ENCODE results near the gene GRK2. TPM values are rescaled to one million over a fixed set of nuclear protein-coding genes. Genes with fewer than 3 reads are reported as not detected.
A peak's percentile ranks its signal among the peaks of the same experiment; 100 is the strongest.

The GRK2 gene
- total RNA-seq, 1 donor from 2014 or later, result 101 TPM

DNA sequence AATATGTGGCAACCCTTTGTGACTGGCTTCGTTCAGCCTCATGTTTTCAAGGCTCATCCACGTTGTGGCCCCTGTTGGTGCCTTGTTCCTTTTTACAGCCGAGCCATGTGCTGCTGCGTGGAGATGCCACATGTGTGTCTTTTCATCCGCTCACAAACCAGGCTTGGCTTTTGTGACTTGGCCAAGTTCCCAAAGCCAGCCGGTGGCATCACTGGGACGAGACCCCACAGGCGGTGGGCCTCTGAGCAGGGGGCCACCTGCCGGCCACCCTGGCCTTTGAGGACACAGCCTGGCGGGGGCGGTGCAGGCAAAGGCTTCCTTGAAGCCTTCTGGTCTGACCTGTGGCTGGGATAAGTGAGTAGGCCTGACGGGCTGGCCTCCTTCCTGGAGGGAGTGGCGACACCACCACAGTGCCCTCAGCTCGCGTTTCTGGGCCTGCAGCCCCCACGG is 10.5 kb downstream of the GRK2 start:
- peak overlapping the region; percentile 45 for H3K4me3 ChIP-seq

GRCh38 chr11:67277231-67277961 is 11.1 kb downstream of the GRK2 start:
- peaks cover 95% of the 10 kb centered on the region for H3K4me1 ChIP-seq
- H3K4me3 ChIP-seq, result peak overlapping the region; percentile 45
- DNase-seq, result peak; percentile 97
- ATAC-seq, result peak; percentile 90 to 92
- peaks cover 42% of the 10 kb centered on the region for H3K36me3 ChIP-seq
- H3K27ac ChIP-seq, result peak overlapping the region; percentile 93
- no peaks in the 10 kb centered on the region for H3K27me3 ChIP-seq (ENCODE audit: low read depth)
- intact Hi-C loops (cut with DNase I), result no loop called here
- no peaks in the 10 kb centered on the region for H3K9me3 ChIP-seq
- TF ChIP-seq, protein P1, sequence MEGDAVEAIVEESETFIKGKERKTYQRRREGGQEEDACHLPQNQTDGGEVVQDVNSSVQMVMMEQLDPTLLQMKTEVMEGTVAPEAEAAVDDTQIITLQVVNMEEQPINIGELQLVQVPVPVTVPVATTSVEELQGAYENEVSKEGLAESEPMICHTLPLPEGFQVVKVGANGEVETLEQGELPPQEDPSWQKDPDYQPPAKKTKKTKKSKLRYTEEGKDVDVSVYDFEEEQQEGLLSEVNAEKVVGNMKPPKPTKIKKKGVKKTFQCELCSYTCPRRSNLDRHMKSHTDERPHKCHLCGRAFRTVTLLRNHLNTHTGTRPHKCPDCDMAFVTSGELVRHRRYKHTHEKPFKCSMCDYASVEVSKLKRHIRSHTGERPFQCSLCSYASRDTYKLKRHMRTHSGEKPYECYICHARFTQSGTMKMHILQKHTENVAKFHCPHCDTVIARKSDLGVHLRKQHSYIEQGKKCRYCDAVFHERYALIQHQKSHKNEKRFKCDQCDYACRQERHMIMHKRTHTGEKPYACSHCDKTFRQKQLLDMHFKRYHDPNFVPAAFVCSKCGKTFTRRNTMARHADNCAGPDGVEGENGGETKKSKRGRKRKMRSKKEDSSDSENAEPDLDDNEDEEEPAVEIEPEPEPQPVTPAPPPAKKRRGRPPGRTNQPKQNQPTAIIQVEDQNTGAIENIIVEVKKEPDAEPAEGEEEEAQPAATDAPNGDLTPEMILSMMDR (IDR thresholded peaks at IDR 0.05), result no peak

More for the DNA sequence above, 10.5 kb downstream of the GRK2 start:
- H3K9me3 ChIP-seq, result no peaks in the 10 kb centered on the region
- H3K27me3 ChIP-seq (ENCODE audit: low read depth), result no peaks in the 10 kb centered on the region
- ATAC-seq (peak; percentile 47 to 49), DNase-seq (peak; percentile 73)
- peaks cover 99% of the 10 kb centered on the region for H3K4me1 ChIP-seq
- peak overlapping the region; percentile 93 for H3K27ac ChIP-seq
- intact Hi-C loops (cut with DNase I), result no loop called here
- TF ChIP-seq, protein P1 (IDR thresholded peaks at IDR 0.05), result peak; percentile 33
- peaks cover 36% of the 10 kb centered on the region for H3K36me3 ChIP-seq

DNA sequence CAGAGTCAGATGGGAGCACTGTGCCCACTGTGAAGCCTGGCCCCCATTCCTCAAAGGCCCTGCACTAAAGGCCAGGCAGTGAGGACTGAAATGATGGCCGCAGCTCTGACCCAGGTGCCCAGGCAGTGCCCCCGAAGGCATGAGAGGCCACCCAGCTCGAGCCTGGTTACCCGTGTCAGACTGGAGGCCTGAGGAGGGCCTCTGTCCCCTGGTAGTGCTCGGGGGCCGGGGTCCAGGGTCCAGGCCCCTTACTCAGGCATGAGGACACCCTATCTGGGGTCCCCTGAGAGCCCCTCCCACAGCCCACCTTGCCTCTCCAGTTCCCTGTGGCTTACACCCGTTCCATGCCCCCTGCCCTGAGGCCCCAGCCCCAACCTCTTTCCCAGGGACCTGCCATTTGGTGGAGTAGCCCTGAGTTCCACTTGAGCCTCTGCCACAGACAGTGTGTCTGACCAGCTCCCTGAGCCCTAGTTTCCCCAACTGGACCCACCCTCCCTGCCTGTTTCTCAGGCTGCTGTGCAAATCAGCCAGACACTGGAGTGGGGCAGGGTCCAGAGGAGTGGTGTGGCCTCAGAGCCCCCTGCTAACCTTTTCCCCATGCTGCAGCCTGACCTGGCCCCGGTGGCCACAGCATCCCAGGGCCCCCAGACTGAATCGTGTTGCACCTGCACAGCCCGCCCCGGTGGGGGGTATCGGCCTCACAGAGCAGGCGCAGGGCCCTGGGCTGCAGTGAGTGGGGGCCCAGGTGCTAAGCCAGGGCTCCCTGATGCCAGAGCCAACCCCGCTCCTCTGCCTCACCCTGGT is 12.1 kb downstream of the GRK2 start:
- peak; percentile 42 for DNase-seq
- TF ChIP-seq, protein P1 (IDR thresholded peaks at IDR 0.05), result no peak
- no peaks in the 10 kb centered on the region for H3K9me3 ChIP-seq
- no peak for ATAC-seq
- no peaks in the 10 kb centered on the region for H3K27me3 ChIP-seq (ENCODE audit: low read depth)
- peaks cover 95% of the 10 kb centered on the region for H3K4me1 ChIP-seq
- peak overlapping the region; percentile 45 for H3K4me3 ChIP-seq
- intact Hi-C loops (cut with DNase I), result no loop called here
- peak overlapping the region; percentile 93 for H3K27ac ChIP-seq
- peaks cover 52% of the 10 kb centered on the region for H3K36me3 ChIP-seq

DNA sequence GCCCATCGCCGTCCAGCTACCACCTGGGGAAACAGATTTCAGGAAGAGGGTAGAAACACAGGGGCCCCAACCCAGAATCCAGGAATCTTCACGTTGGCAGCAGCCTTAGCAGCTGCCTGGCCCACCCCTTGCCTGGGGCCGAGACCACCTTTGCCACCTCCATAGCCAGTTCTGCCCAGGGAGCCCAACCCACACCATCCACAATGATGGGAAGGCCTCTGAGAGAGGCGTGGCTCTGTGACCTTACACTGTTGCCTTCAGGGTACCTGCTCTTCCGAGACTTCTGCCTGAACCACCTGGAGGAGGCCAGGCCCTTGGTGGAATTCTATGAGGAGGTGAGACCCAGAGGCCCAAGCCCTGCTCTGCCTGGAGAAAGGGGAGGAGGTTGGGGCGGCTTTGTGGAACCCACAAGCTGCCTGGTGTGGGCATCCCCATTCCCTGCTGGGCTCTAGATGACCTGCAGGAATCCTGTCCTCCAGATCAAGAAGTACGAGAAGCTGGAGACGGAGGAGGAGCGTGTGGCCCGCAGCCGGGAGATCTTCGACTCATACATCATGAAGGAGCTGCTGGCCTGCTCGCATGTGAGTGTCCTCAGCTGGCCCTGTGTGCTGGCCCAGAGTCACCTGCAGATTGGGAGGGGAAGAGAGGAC is 12.8 kb downstream of the GRK2 start:
- Histone ChIP-seq H3K27me3 (ENCODE audit: low read depth) (no peaks in the 10 kb centered on the region), H3K27ac (peak overlapping the region; percentile 93), H3K36me3 (peaks cover 59% of the 10 kb centered on the region), H3K4me1 (peaks cover 93% of the 10 kb centered on the region), H3K9me3 (no peaks in the 10 kb centered on the region), H3K4me3 (no peak overlapping the region)
- TF ChIP-seq, protein P1 (IDR thresholded peaks at IDR 0.05), result no peak
- DNase-seq (peak; percentile 40), ATAC-seq (no peak)
- intact Hi-C loops (cut with DNase I), result no loop called here

- Histone ChIP-seq H3K9me3 (no peaks in the 10 kb centered on the region), H3K36me3 (peaks cover 66% of the 10 kb centered on the region), H3K4me1 (peaks cover 92% of the 10 kb centered on the region), H3K27ac (peak overlapping the region; percentile 93), H3K4me3 (no peak overlapping the region), H3K27me3 (ENCODE audit: low read depth) (no peaks in the 10 kb centered on the region)
- ATAC-seq (no peak), DNase-seq (peak; percentile 29)
- TF ChIP-seq, protein P1 (IDR thresholded peaks at IDR 0.05), result no peak
- intact Hi-C loops (cut with DNase I), result no loop called here
These were observed 13.5 kb downstream of the GRK2 start for GRCh38 chr11:67279589-67280340.
